MM.1S (cell line): ENCODE results near the gene CPT1A.

Experiments used
- EZH2 ChIP-seq: fragments of 300-600 bp; sonication (generic); optimal IDR thresholded peaks from 2 replicates; pipeline ENCODE3; 2017; ENCODE audit warnings: low read depth, mild to moderate bottlenecking, antibody characterized with exemption, low read length, mixed read lengths
- EZH2phosphoT487 ChIP-seq: fragments of 300-600 bp; sonication (generic); IDR thresholded peaks from 2 replicates; pipeline ENCODE4 v1.6.1; 2018; ENCODE audit warnings: antibody characterized with exemption, low read length
- TF ChIP-seq, protein P1 (sequence below): fragments of 300-600 bp; sonication (generic); IDR thresholded peaks from 2 replicates; pipeline ENCODE4 v1.5.1; 2016; ENCODE audit warnings: antibody characterized with exemption, low read length, mixed read lengths

DNA sequence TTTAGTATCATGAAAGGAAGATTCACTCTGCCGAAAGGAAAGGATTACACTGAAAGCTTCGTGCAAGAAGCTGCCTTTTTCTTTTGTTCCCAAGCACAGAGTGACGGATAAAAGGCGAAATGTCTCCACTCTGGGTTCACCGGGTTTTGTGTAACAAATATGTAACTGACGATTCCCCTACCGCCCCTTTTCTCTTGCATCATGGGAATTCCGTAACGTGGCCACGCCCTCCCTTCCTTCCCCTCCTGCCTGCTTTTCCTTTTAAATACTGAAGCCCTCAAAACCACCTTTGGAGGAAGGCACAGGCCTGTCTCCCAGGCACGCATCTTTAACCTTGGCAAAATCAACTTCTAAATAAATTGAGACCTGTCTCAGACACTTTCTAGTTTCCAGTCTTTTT, 74.0 kb downstream of the CPT1A start:
- TF ChIP-seq EZH2 (no peak), EZH2phosphoT487 (no peak)
- TF ChIP-seq, protein P1, sequence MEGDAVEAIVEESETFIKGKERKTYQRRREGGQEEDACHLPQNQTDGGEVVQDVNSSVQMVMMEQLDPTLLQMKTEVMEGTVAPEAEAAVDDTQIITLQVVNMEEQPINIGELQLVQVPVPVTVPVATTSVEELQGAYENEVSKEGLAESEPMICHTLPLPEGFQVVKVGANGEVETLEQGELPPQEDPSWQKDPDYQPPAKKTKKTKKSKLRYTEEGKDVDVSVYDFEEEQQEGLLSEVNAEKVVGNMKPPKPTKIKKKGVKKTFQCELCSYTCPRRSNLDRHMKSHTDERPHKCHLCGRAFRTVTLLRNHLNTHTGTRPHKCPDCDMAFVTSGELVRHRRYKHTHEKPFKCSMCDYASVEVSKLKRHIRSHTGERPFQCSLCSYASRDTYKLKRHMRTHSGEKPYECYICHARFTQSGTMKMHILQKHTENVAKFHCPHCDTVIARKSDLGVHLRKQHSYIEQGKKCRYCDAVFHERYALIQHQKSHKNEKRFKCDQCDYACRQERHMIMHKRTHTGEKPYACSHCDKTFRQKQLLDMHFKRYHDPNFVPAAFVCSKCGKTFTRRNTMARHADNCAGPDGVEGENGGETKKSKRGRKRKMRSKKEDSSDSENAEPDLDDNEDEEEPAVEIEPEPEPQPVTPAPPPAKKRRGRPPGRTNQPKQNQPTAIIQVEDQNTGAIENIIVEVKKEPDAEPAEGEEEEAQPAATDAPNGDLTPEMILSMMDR, result no peak
